ENCODE measurements around the gene RGS7BP.

RGS7BP gene

DNA sequence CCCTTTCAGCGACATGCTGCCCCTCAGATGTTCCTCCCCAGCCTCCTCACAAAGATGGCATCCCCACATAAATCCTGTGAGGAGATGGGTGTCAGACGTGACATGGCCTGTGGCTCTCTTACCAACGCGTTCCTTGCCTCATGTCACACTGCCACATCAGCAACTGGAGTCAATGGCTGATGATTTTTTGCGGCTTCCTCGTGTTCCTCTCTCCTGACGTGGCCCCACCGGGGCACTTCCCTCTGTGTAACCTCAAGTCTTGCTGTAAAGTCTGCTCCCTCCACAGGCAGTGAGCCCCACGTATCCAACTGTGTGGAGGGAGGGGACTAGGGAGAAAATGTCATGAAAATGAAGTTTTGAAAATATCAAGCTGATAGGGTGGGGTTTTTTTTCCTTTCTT is 131.3 kb downstream of the RGS7BP start:
- DNase-seq = no peak

DNA sequence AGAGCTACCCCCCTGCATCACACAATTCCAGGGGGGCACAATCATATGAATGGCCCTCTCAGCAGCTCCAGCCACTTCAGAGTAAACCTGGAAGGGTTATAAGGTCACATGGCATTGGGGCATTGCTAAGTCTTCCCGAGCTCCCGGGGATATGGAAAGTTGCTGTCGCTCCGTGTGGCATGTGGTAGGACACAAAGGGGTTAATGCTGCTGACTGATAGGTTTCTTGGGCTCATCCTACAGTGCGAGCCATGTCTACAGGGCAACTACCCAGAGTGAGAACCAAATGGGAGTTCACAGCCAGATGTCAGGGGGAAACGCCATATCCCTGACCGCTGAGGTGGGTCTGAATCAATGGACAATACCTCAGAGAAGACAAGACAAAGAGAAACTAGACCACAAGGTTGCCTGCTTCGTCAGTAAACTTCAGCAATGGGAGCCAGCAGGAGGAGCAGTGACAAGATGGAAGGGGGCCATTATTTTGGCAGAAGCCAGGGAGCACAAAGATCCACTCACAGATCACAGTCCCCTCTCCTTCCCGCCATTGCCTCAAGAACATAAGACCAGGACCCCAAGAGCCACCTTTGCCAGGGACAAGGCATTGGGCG is 132.1 kb downstream of the RGS7BP start:
- no peak for DNase-seq

DNA sequence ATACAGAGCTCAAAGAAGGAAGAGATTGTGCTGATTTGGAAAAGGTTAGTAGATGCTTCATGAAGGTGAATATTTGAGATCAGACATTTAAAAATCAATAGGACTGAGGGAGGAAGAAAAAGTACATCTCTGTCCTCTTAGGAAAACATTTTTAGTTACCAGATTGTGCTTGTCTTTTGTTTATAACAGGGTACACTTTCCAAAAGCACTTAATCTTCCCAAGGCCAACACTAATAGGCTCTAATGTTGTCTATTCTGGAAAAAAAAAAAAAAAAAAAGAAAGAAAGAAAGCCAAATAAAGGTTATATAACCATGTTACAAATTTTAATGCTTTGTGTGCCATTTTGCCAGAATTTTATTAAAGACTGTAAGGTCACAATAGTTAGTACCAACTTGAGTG is 139.0 kb downstream of the RGS7BP start:
- no peak for DNase-seq

DNA sequence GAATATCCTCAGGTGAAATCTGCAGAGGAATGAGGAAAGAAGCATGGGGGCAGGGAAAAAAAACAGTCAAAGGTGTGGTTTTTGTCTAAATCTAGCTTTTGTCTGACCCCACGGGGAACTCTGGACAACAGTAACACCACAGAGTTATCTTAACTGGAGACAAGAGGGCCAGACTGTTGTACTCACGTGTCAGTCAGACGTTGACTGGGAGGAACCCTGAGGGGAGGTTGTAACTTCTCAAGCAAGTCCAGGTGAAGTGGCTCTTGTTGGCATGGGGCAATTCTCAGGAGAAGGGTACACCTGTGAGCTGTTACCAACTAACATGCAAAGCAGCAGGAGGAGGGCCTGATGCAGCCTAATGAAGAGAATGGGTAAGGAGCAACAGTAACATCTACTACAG is 140.4 kb downstream of the RGS7BP start:
- no peak for DNase-seq

DNA sequence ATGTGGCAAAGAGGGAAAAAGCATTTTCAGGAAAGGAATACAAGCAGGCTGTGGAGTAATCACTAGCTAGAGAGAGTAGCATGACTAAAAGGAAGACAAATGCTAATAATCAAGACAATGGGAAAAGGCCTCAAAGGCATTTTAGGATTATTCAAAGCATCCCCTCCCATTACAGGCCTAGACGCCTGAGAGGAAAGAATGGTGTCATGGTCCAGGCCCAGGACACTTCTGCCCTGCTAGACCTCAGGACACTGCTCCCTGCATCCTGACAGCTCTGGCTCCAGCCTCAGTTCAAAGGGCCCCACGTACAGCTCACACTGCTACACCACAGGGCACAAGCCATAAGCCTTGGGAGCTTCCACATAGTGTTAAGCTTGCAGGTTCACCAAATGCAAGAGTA is 143.7 kb downstream of the RGS7BP start:
- no peak for DNase-seq

DNA sequence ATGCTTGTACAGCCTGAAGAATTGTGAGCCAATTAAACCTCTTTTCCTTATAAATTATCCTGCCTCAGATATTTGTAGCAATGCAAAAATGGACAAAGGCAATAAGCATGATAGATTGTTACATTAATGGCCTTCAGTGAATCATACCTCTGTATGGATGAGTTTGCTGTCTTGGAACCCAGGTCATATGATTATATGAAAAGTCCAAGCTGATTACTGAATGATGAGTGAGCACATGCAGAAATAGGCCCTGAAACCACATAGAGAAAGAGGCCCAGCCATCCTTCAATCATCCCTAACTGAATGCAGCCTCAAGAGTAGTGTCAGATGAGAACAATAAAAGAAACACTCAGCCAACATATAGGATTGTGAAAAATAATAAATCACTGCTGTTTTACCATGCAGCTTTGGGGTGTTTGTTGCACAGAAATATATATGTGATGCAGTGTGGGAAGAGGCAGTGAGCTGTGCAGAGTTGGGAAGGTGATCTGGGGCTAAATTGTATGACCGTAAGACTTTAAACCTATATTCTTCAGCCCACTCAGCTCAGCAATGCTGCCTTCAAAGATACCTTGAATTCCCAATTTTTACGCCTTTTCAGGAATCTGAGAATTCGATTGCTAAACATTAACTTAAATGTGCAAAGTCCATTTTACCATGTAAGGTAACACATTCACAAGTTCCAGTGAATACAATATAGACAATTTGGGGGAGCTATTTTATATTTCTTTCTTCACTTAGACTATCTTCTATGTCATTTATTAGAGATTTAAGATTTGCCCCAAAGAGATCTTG is 148.1 kb downstream of the RGS7BP start:
- no peak for DNase-seq

DNA sequence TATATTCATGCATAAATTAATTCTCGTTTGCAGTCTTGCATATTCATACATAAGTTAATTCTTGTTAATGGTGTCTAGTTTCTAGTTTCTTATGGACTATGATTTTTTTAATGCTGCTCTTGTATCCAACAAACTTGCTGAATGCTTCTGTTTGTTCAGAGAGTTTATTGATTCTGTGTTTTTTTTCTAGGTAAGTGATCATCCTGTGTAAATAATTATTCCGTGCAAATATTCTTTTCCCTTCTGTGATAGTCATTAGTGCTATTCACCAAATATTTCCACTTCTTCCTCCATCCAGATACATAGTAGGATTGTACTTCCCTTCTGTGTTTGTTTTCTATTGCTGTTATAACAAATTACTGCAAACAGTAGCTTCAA is 148.7 kb downstream of the RGS7BP start:
- no peak for DNase-seq

DNA sequence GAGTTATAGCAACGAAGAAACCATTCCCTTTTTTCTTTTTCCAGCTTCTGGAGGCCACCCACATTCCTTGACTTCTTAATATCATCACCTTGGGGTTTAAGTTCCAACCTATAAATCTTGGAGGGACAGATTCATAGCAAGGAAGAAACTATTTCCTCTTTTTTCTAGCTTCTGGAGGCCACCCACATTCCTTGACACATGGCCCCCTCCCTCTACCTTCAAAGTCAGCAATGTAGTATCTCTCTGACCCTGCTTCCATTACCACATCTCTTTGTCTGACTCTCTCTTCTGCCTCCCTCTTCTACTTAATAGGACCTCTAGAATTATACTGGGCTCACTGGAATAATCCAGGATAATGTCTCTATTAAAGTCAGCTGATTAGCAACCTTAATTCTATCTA is 149.8 kb downstream of the RGS7BP start:
- DNase-seq = no peak

DNA sequence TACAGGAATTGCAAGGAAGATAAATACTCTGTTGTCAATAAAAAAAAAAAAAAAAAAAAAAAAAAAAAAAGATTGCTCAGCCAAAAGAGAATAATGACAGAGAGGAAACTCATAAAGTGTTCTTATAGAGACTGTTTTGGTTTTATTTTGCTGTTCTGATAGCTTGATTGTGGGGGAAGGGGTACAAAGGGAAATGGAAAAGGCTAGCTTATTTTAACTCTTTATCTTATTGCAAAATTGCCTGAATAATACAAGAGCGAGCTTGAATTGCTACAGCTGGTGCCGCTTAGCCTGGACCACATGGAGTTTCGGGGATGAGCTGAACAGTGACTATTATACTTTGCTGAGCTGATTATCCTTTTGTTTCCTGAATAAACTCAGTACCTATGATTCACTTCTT is 153.5 kb downstream of the RGS7BP start:
- DNase-seq = no peak
